H9 (cell line): Measurements from ENCODE around the gene ESPL1. TPM values are rescaled to one million over a fixed set of nuclear protein-coding genes. Genes with fewer than 3 reads are reported as not detected.
A peak's percentile ranks its signal among the peaks of the same experiment; 100 is the strongest.

Experiments used
- DNase-seq: peaks from one replicate; pipeline ENCODE4 v3.0.0-alpha.2; 2017
- H2AFZ ChIP-seq: one replicate; pipeline ENCODE4 v1.6.1; 2013; ENCODE audit warnings: mild to moderate bottlenecking, low read length, control low read depth, moderate library complexity
- H2AK5ac ChIP-seq: 2 replicates; pipeline ENCODE4 v1.6.1; 2013; ENCODE audit warnings: low read length, control low read depth, mixed read lengths; ENCODE audit not compliant: insufficient read length
- H2BK120ac ChIP-seq: one replicate; pipeline ENCODE4 v1.6.1; 2013; ENCODE audit warnings: low read depth, mild to moderate bottlenecking, low read length, control low read depth, inconsistent platforms; ENCODE audit not compliant: poor library complexity, severe bottlenecking
- H2BK12ac ChIP-seq: 2 replicates; pipeline ENCODE4 v1.6.1; 2013; ENCODE audit warnings: low read length, control low read depth, mixed read lengths, low read depth; ENCODE audit not compliant: insufficient read length
- H2BK15ac ChIP-seq: 2 replicates; pipeline ENCODE4 v1.6.1; 2013; ENCODE audit warnings: low read depth, low read length, control low read depth
- H2BK20ac ChIP-seq: one replicate; pipeline ENCODE4 v1.6.1; 2013; ENCODE audit warnings: low read depth, mild to moderate bottlenecking, low read length, control low read depth, inconsistent platforms; ENCODE audit not compliant: poor library complexity, severe bottlenecking
- H2BK5ac ChIP-seq: 2 replicates; pipeline ENCODE4 v1.6.1; 2013; ENCODE audit warnings: low read length, control low read depth, mixed read lengths; ENCODE audit not compliant: insufficient read length
- H3K14ac ChIP-seq: 2 replicates; pipeline ENCODE4 v1.6.1; 2013; ENCODE audit warnings: low read length, control low read depth; ENCODE audit not compliant: insufficient read depth
- H3K18ac ChIP-seq: 2 replicates; pipeline ENCODE4 v1.6.1; 2013; ENCODE audit warnings: low read depth, mild to moderate bottlenecking, mixed read lengths, low read length, control low read depth; ENCODE audit not compliant: insufficient read length
- H3K23ac ChIP-seq: 2 replicates; pipeline ENCODE4 v1.6.1; 2013; ENCODE audit warnings: low read length, control low read depth, mixed read lengths, low read depth; ENCODE audit not compliant: insufficient read length
- H3K23me2 ChIP-seq: 2 replicates; pipeline ENCODE4 v1.6.1; 2013; ENCODE audit warnings: low read depth, mild to moderate bottlenecking, mixed read lengths, low read length, control low read depth; ENCODE audit not compliant: insufficient read length, poor library complexity, severe bottlenecking
- H3K27ac ChIP-seq: 2 replicates; pipeline ENCODE4 v1.5.1; 2013; ENCODE audit warnings: low read length, control low read depth, mixed read lengths, low read depth; ENCODE audit not compliant: insufficient read length
- H3K27me3 ChIP-seq: 2 replicates; pipeline ENCODE4 v1.6.1; 2013; ENCODE audit warnings: low read length, control low read depth, inconsistent platforms; ENCODE audit not compliant: insufficient read depth
- H3K4ac ChIP-seq: 2 replicates; pipeline ENCODE4 v1.6.1; 2013; ENCODE audit warnings: low read depth, mild to moderate bottlenecking, control low read depth, inconsistent platforms, low read length, moderate library complexity
- H3K4me1 ChIP-seq: 2 replicates; pipeline ENCODE4 v1.6.1; 2013; ENCODE audit warnings: low read length, control low read depth, inconsistent platforms; ENCODE audit not compliant: insufficient read depth
- H3K4me2 ChIP-seq: 2 replicates; pipeline ENCODE4 v1.6.1; 2013; ENCODE audit warnings: low read length, control low read depth, mixed read lengths; ENCODE audit not compliant: insufficient read length, insufficient read depth
- H3K56ac ChIP-seq: 2 replicates; pipeline ENCODE4 v1.6.1; 2013; ENCODE audit warnings: low read depth, mild to moderate bottlenecking, mixed read lengths, low read length, control low read depth; ENCODE audit not compliant: insufficient read length
- H3K79me1 ChIP-seq: 2 replicates; pipeline ENCODE4 v1.6.1; 2013; ENCODE audit warnings: low read depth, mild to moderate bottlenecking, moderate library complexity, low read length, control low read depth, inconsistent platforms; ENCODE audit not compliant: insufficient read depth, poor library complexity, severe bottlenecking
- H3K79me2 ChIP-seq: 2 replicates; pipeline ENCODE4 v1.6.1; 2013; ENCODE audit warnings: low read length, control low read depth, inconsistent platforms; ENCODE audit not compliant: insufficient read depth
- H3K9ac ChIP-seq: 2 replicates; pipeline ENCODE4 v1.6.1; 2013; ENCODE audit warnings: low read length, control low read depth, mixed read lengths; ENCODE audit not compliant: insufficient read length; ENCODE audit errors: extremely low read depth
- H3K9me3 ChIP-seq: one replicate; pipeline ENCODE4 v1.6.1; 2013; ENCODE audit warnings: low read depth, low read length, inconsistent platforms; ENCODE audit not compliant: control insufficient read depth
- H3T11ph ChIP-seq: one replicate; pipeline ENCODE4 v1.6.1; 2013; ENCODE audit warnings: mild to moderate bottlenecking, low read length, control low read depth, inconsistent platforms
- H4K20me1 ChIP-seq: one replicate; pipeline ENCODE4 v1.6.1; 2013; ENCODE audit not compliant: control insufficient read depth, insufficient read length, insufficient read depth
- H4K5ac ChIP-seq: 2 replicates; pipeline ENCODE4 v1.6.1; 2013; ENCODE audit warnings: low read depth, mild to moderate bottlenecking, mixed read lengths, low read length, control low read depth; ENCODE audit not compliant: insufficient read length
- H4K8ac ChIP-seq: replicated peaks from 2 replicates; pipeline ENCODE4 v1.6.1; 2013; ENCODE audit warnings: low read length, control low read depth, mixed read lengths, low read depth; ENCODE audit not compliant: insufficient read length
- H4K91ac ChIP-seq: 2 replicates; pipeline ENCODE4 v1.6.1; 2013; ENCODE audit warnings: low read depth, mild to moderate bottlenecking, moderate library complexity, mixed read lengths, low read length, control low read depth; ENCODE audit not compliant: insufficient read length
- H3K27ac Mint-ChIP-seq, 3 experiments: 2 replicates in 2 of 3; 3 replicates in 1 of 3; pipeline ENCODE4 v1.8.0; 2020 to 2021; ENCODE audit warnings: mixed read lengths in 3 of 3, mild to moderate bottlenecking in 1 of 3, moderate library complexity in 1 of 3
- H3K27me3 Mint-ChIP-seq: 2 replicates; pipeline ENCODE4 v1.8.0; 2021; ENCODE audit warnings: low read depth, mild to moderate bottlenecking, moderate library complexity, mixed read lengths
- H3K36me3 Mint-ChIP-seq, 3 experiments: 2 replicates in 2 of 3; 3 replicates in 1 of 3; pipeline ENCODE4 v1.8.0; 2020 to 2021; ENCODE audit warnings: low read depth in 3 of 3, mixed read lengths in 3 of 3; ENCODE audit not compliant: insufficient read depth in 1 of 3
- H3K4me1 Mint-ChIP-seq, 2 experiments: 2 replicates each; pipeline ENCODE4 v1.8.0; 2020; ENCODE audit warnings: mixed read lengths in 2 of 2
- H3K4me3 Mint-ChIP-seq, 2 experiments: 2 replicates in 1 of 2; 3 replicates in 1 of 2; pipeline ENCODE4 v1.8.0; 2020 to 2021; ENCODE audit warnings: mild to moderate bottlenecking in 2 of 2, mixed read lengths in 2 of 2, moderate library complexity in 1 of 2
- H3K9me3 Mint-ChIP-seq, 2 experiments: 2 replicates in 1 of 2; 3 replicates in 1 of 2; pipeline ENCODE4 v1.8.0; 2020; ENCODE audit warnings: mild to moderate bottlenecking in 2 of 2, mixed read lengths in 2 of 2, moderate library complexity in 1 of 2
- WGBS: extraction: QIAGEN DNeasy Blood & Tissue Kit; methylation state at CpG from one replicate; pipeline ENCODE4 v1.1.7; 2013; ENCODE audit warnings: missing lambda C conversion rate, low lambda C conversion rate, mixed read lengths; ENCODE audit not compliant: insufficient read length; ENCODE audit errors: extremely low coverage; 5-methylcytosine and 5-hydroxymethylcytosine counted together
- total RNA-seq: library from RNA; stranded (reverse); gene quantifications from 2 replicates; pipeline ENCODE4 v1.2.1, GENCODE V29; 2021
- TF ChIP-seq, protein P1 (sequence below): fragments of 200-600 bp; sonication (generic); conservative IDR thresholded peaks from 3 replicates; pipeline ENCODE4 v1.8.0; 2021; ENCODE audit warnings: antibody characterized with exemption, mild to moderate bottlenecking

Gene ESPL1
- total RNA-seq, 1 experiment from 2014 or later, result 43.2 TPM

DNA sequence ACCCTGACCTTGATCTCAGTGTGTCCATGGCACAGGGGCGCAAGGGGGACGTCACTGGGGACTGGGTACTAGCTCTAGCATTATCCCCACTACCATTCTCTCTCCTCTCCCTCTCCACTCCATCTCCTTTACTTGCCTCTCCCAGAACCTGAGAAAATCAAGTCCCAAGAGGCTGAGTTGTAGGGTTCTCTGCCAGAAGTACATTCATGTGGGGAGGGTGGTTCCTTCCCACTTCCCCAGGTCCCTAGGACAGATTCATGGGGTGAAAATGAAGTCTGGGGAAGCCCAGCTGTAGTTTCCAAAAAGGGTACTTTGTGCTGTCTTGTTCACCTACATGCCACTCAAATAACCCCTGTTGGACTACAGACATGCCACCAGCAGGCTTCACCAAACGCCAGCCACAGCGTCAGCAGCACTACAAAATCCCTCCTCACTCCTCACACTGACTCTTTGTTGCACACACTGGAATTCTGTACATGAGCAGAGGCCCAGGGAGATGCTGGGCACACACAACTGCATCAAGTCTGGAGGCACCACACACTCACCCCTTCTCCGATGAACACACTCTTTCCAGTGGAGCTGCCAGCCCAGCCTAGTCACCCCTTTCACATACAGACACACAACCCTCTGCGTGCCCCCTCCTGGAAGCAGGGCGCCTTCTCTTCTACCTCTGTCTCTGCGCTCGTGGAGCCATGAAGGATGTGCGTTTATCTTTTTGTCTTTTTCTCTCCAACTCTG is 43.0 kb upstream of the ESPL1 start:
- Mint-ChIP-seq H3K9me3 (no peaks in the 10 kb centered on the region), H3K4me1 (peaks cover 70% of the 10 kb centered on the region in 2 experiments), H3K36me3 (peaks cover 8 to 17% (median 13%) of the 10 kb centered on the region in 3 experiments; a peak in 6 of 7 replicates), H3K27me3 (peaks cover 3% of the 10 kb centered on the region), H3K4me3 (peak overlapping the region in 1 of 2 experiments; percentile 61; a peak in 4 of 5 replicates), H3K27ac (peak overlapping the region; percentile 2 to 66 (median 53); a peak in 4 of 7 replicates)
- Histone ChIP-seq H3K4me2 (peak overlapping the region; percentile 9), H3K4me1 (peaks cover 25% of the 10 kb centered on the region; the same call in 1 of the 2 replicates), H4K5ac (no peak overlapping the region), H4K20me1 (no peaks in the 10 kb centered on the region), H3K79me1 (no peaks in the 10 kb centered on the region), H3K27ac (no peak overlapping the region), H2BK120ac (no peak overlapping the region), H2BK12ac (no peak overlapping the region), H3K18ac (no peak overlapping the region), H3K23ac (no peak overlapping the region), H3K79me2 (no peaks in the 10 kb centered on the region), H4K8ac (no peak overlapping the region), H3K23me2 (peaks cover 10% of the 10 kb centered on the region), H3T11ph (no peak overlapping the region), H2BK20ac (no peak overlapping the region), H4K91ac (no peak overlapping the region), H3K56ac (no peak overlapping the region), H2AFZ (no peak overlapping the region), H3K14ac (no peak overlapping the region), H3K4ac (no peak overlapping the region), H2BK5ac (no peak overlapping the region), H3K9me3 (no peaks in the 10 kb centered on the region), H2BK15ac (no peak overlapping the region), H3K27me3 (no peaks in the 10 kb centered on the region), H2AK5ac (no peak overlapping the region), H3K9ac (no peak overlapping the region)
- no peak for DNase-seq
- TF ChIP-seq, protein P1, sequence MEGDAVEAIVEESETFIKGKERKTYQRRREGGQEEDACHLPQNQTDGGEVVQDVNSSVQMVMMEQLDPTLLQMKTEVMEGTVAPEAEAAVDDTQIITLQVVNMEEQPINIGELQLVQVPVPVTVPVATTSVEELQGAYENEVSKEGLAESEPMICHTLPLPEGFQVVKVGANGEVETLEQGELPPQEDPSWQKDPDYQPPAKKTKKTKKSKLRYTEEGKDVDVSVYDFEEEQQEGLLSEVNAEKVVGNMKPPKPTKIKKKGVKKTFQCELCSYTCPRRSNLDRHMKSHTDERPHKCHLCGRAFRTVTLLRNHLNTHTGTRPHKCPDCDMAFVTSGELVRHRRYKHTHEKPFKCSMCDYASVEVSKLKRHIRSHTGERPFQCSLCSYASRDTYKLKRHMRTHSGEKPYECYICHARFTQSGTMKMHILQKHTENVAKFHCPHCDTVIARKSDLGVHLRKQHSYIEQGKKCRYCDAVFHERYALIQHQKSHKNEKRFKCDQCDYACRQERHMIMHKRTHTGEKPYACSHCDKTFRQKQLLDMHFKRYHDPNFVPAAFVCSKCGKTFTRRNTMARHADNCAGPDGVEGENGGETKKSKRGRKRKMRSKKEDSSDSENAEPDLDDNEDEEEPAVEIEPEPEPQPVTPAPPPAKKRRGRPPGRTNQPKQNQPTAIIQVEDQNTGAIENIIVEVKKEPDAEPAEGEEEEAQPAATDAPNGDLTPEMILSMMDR, result no peak
- WGBS, result no CpG with 5 or more reads among the region's 10 CpGs
